Neural cell (in vitro differentiated cells): ENCODE results near the gene ANG. TPM values are rescaled to one million over a fixed set of nuclear protein-coding genes. Genes with fewer than 3 reads are reported as not detected.

Experiments used
- H2AFZ ChIP-seq: fragments of 200-600, 300-800 bp; sonication (generic), shearing (Covaris generic); 2 replicates; pipeline ENCODE4 v1.6.0; 2014; ENCODE audit warnings: low read depth, mild to moderate bottlenecking, antibody characterized with exemption, low read length, moderate library complexity
- H3F3A ChIP-seq: fragments of 200-600 bp; shearing (Covaris generic); 2 replicates; pipeline ENCODE4 v1.6.1; 2016; ENCODE audit warnings: mild to moderate bottlenecking, moderate library complexity, mixed read lengths, antibody characterized with exemption, low read length; ENCODE audit not compliant: insufficient read depth, poor library complexity, severe bottlenecking
- H3K27ac ChIP-seq: fragments of 200-600, 300-800 bp; sonication (generic), shearing (Covaris generic); 2 replicates; pipeline ENCODE4 v1.5.1; 2014; ENCODE audit warnings: mild to moderate bottlenecking, low read length, moderate library complexity
- H3K27me3 ChIP-seq: fragments of 300-800, 200-600 bp; sonication (generic), shearing (Covaris generic); 2 replicates; pipeline ENCODE4 v1.6.0; 2014; ENCODE audit warnings: mild to moderate bottlenecking, low read depth, low read length, moderate library complexity; ENCODE audit not compliant: insufficient read depth
- H3K36me3 ChIP-seq: fragments of 300-800, 200-600 bp; sonication (generic), shearing (Covaris generic); 2 replicates; pipeline ENCODE4 v1.5.1; 2014; ENCODE audit warnings: mild to moderate bottlenecking, antibody characterized with exemption, low read length, moderate library complexity; ENCODE audit not compliant: insufficient read depth
- H3K4me2 ChIP-seq: fragments of 300-800, 200-600 bp; sonication (generic), shearing (Covaris generic); 2 replicates; pipeline ENCODE4 v1.6.0; 2014; ENCODE audit warnings: mild to moderate bottlenecking, low read length
- H3K4me3 ChIP-seq: fragments of 300-800, 200-600 bp; sonication (generic), shearing (Covaris generic); 2 replicates; pipeline ENCODE4 v1.5.1; 2014; ENCODE audit warnings: mild to moderate bottlenecking, low read length, moderate library complexity
- H3K79me2 ChIP-seq: fragments of 200-600 bp; shearing (Covaris generic); replicated peaks from 2 replicates; pipeline ENCODE4 v1.6.0; 2014; ENCODE audit warnings: mild to moderate bottlenecking, low read length, moderate library complexity; ENCODE audit not compliant: insufficient read depth
- H3K9ac ChIP-seq: fragments of 300-800, 200-600 bp; sonication (generic), shearing (Covaris generic); 2 replicates; pipeline ENCODE4 v1.6.1; 2016; ENCODE audit warnings: mild to moderate bottlenecking, low read length, mixed read lengths
- H3K9me2 ChIP-seq: fragments of 200-600 bp; shearing (Covaris generic); 2 replicates; pipeline ENCODE4 v1.6.1; 2016; ENCODE audit warnings: mild to moderate bottlenecking, low read length, mixed read lengths; ENCODE audit not compliant: insufficient read depth
- H3K9me3 ChIP-seq: fragments of 200-600, 300-800 bp; sonication (generic), shearing (Covaris generic); 2 replicates; pipeline ENCODE4 v1.6.1; 2016; ENCODE audit warnings: mild to moderate bottlenecking, mixed run types, low read length, moderate library complexity, mixed read lengths
- H4K20me1 ChIP-seq: fragments of 200-600 bp; shearing (Covaris generic); 2 replicates; pipeline ENCODE4 v1.6.1; 2016; ENCODE audit warnings: mild to moderate bottlenecking, mixed run types; ENCODE audit not compliant: insufficient read depth
- EP300 ChIP-seq: fragments of 450-650 bp; conservative IDR thresholded peaks from 2 replicates; pipeline ENCODE4 v1.6.1; 2014; ENCODE audit warnings: antibody characterized with exemption, mild to moderate bottlenecking, moderate library complexity; ENCODE audit not compliant: poor library complexity, severe bottlenecking
- EZH2 ChIP-seq: fragments of 200-600, 300-800 bp; shearing (Covaris generic), sonication (generic); IDR thresholded peaks from 2 replicates; pipeline ENCODE4 v1.6.1; 2014; ENCODE audit warnings: antibody characterized with exemption, low read length, borderline replicate concordance, mild to moderate bottlenecking; ENCODE audit not compliant: insufficient read depth, poor library complexity, severe bottlenecking
- MXI1 ChIP-seq: fragments of 450-650 bp; conservative IDR thresholded peaks from 2 replicates; pipeline ENCODE4 v1.6.1; 2014; ENCODE audit warnings: antibody characterized with exemption, mild to moderate bottlenecking; ENCODE audit not compliant: poor library complexity, severe bottlenecking
- POLR2AphosphoS5 ChIP-seq: IDR thresholded peaks from 2 replicates; pipeline ENCODE4 v1.6.1; 2012
- RAD21 ChIP-seq: fragments of 450-650 bp; conservative IDR thresholded peaks from 2 replicates; pipeline ENCODE4 v1.6.1; 2014; ENCODE audit warnings: antibody characterized with exemption, mild to moderate bottlenecking, moderate library complexity
- SMC3 ChIP-seq: fragments of 450-650 bp; conservative IDR thresholded peaks from 2 replicates; pipeline ENCODE4 v1.6.1; 2014; ENCODE audit warnings: antibody characterized with exemption, mild to moderate bottlenecking, moderate library complexity; ENCODE audit not compliant: poor library complexity
- TAF1 ChIP-seq: IDR thresholded peaks from 2 replicates; pipeline ENCODE4 v1.6.1; 2012; ENCODE audit warnings: low read depth
- polyA minus RNA-seq: library from RNA; depleted of rRNA, polyadenylated mRNA; stranded (reverse); fragments of >200 nt; gene quantifications from 2 replicates; pipeline ENCODE4 v1.2.3, GENCODE V29; 2014
- polyA plus RNA-seq: library from polyadenylated mRNA; depleted of rRNA; stranded (reverse); fragments of >200 nt; gene quantifications from 2 replicates; pipeline ENCODE4 v1.2.3, GENCODE V29; 2014
- TF ChIP-seq, protein P1 (sequence below): IDR thresholded peaks from 2 replicates; pipeline ENCODE4 v1.6.1; 2012; ENCODE audit warnings: borderline replicate concordance
- TF ChIP-seq, protein P2 (sequence below): fragments of 450-650 bp; IDR thresholded peaks from 2 replicates; pipeline ENCODE4 v1.5.1; 2014; ENCODE audit warnings: antibody characterized with exemption, mild to moderate bottlenecking, moderate library complexity; ENCODE audit not compliant: poor library complexity, severe bottlenecking

ANG gene
- polyA plus RNA-seq (0.47 TPM in 1 of 2 replicates, not detected in the other), polyA minus RNA-seq (0.58 TPM in 1 of 2 replicates, not detected in the other)

DNA sequence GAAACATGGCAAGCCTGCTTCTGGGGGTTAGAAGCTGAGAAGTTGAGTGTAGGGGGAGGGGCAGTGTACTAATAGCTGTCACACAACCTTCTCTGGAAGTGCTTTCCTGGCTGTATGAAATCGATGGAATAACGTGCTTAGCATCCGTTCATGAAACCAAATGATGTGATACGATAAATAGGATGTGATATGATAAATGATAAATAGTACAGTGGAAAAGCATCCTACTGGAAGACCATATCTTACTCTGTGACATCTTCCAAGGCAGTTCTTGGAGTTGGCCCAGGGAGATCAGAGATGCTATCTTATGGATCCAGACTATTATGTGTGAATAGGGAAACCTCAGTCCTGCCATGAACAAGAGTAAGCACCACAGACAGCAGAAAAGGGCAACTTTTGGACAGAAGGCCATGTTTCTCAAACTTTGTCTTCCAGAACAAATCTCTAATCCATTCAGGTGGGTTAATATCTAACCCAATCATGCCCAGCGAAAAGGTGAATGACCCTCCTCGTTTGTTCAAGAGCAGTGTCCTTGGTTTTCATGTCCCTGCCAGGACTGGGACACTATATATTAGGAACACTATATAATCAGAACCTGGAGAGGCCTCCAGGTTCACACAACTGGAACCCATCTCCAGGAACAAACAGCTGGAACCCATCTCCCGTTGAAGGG lies at the start of gene ANG:
Gene ANG, plus strand, starts transcription at position 598 of the 673 bp plus-strand sequence. CDS start 4,801 bp downstream, outside the sequence.
- Histone ChIP-seq H3K9me3 (no peaks in the 10 kb centered on the region), H3K36me3 (no peaks in the 10 kb centered on the region), H3K4me2 (no peak within 1 kb of the TSS), H3K9me2 (no peaks in the 10 kb centered on the region), H2AFZ (no peak within 1 kb of the TSS), H4K20me1 (no peaks in the 10 kb centered on the region), H3K9ac (no peak within 1 kb of the TSS), H3K79me2 (no peaks in the 10 kb centered on the region), H3K4me3 (no peak within 1 kb of the TSS), H3F3A (no peaks in the 10 kb centered on the region), H3K27me3 (no peaks in the 10 kb centered on the region), H3K27ac (no peak within 1 kb of the TSS)
- TF ChIP-seq, protein P1, sequence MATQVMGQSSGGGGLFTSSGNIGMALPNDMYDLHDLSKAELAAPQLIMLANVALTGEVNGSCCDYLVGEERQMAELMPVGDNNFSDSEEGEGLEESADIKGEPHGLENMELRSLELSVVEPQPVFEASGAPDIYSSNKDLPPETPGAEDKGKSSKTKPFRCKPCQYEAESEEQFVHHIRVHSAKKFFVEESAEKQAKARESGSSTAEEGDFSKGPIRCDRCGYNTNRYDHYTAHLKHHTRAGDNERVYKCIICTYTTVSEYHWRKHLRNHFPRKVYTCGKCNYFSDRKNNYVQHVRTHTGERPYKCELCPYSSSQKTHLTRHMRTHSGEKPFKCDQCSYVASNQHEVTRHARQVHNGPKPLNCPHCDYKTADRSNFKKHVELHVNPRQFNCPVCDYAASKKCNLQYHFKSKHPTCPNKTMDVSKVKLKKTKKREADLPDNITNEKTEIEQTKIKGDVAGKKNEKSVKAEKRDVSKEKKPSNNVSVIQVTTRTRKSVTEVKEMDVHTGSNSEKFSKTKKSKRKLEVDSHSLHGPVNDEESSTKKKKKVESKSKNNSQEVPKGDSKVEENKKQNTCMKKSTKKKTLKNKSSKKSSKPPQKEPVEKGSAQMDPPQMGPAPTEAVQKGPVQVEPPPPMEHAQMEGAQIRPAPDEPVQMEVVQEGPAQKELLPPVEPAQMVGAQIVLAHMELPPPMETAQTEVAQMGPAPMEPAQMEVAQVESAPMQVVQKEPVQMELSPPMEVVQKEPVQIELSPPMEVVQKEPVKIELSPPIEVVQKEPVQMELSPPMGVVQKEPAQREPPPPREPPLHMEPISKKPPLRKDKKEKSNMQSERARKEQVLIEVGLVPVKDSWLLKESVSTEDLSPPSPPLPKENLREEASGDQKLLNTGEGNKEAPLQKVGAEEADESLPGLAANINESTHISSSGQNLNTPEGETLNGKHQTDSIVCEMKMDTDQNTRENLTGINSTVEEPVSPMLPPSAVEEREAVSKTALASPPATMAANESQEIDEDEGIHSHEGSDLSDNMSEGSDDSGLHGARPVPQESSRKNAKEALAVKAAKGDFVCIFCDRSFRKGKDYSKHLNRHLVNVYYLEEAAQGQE: no peak
- TF ChIP-seq SMC3 (no peak), EP300 (no peak), POLR2AphosphoS5 (no peak), RAD21 (no peak), TAF1 (no peak), EZH2 (no peak), MXI1 (no peak)
- TF ChIP-seq, protein P2, sequence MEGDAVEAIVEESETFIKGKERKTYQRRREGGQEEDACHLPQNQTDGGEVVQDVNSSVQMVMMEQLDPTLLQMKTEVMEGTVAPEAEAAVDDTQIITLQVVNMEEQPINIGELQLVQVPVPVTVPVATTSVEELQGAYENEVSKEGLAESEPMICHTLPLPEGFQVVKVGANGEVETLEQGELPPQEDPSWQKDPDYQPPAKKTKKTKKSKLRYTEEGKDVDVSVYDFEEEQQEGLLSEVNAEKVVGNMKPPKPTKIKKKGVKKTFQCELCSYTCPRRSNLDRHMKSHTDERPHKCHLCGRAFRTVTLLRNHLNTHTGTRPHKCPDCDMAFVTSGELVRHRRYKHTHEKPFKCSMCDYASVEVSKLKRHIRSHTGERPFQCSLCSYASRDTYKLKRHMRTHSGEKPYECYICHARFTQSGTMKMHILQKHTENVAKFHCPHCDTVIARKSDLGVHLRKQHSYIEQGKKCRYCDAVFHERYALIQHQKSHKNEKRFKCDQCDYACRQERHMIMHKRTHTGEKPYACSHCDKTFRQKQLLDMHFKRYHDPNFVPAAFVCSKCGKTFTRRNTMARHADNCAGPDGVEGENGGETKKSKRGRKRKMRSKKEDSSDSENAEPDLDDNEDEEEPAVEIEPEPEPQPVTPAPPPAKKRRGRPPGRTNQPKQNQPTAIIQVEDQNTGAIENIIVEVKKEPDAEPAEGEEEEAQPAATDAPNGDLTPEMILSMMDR: no peak

DNA sequence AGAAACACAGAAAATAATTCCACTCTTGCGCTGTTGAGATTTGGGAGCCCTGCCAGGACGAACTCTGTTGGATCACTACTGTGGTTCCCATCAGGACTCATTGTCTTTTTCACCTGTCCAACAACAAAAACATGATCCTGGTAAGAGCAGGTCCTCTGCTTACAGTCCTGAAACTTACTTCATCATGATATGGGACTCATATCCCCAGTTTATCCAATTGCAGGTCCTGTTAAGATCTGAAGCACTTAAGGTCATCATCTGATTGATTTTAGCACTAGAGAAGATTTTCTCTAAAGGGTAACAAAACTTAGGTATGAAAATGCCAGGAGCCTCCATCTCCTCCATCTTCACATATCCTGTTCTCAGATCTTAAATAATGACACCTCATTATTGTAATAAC lies 47.0 kb upstream of the ANG start, which contains the start of gene OR6S1:
Gene OR6S1, minus strand, starts transcription at position 101 of the 400 bp plus-strand sequence. Its CDS starts 0 bp downstream, at position 101.
- no peaks in the 10 kb centered on the region for H3F3A ChIP-seq
- no peaks in the 10 kb centered on the region for H3K9me3 ChIP-seq
- no peak within 1 kb of the TSS for H2AFZ ChIP-seq
- H3K27ac ChIP-seq: no peak within 1 kb of the TSS
- no peak within 1 kb of the TSS for H3K9ac ChIP-seq
- H3K79me2 ChIP-seq: no peaks in the 10 kb centered on the region
- H3K36me3 ChIP-seq: no peaks in the 10 kb centered on the region
- TF ChIP-seq, protein P1: no peak
- no peak for TF ChIP-seq EZH2
- H3K9me2 ChIP-seq: no peaks in the 10 kb centered on the region
- H3K27me3 ChIP-seq: no peaks in the 10 kb centered on the region
- no peaks in the 10 kb centered on the region for H4K20me1 ChIP-seq
- no peak within 1 kb of the TSS for H3K4me2 ChIP-seq
- H3K4me3 ChIP-seq: no peak within 1 kb of the TSS
